Measurements from ENCODE around the gene KCNJ14.

The KCNJ14 gene

GRCh38 chr19:48455171-48455907, at the start of gene KCNJ14:
KCNJ14 (plus strand) TSS chr19:48455574; CDS start chr19:48461725, 6,151 bp downstream.
- DNase-seq (ENCODE audit: low read depth in 2 of 2, low spot score in 1 of 2): no peak

GRCh38 chr19:48405850-48406249, 49.5 kb upstream of the KCNJ14 start:
- no peak for DNase-seq (ENCODE audit: low read depth in 2 of 2, low spot score in 1 of 2)

GRCh38 chr19:48413879-48414587, 41.3 kb upstream of the KCNJ14 start:
- DNase-seq (ENCODE audit: low read depth in 2 of 2, low spot score in 1 of 2): no peak

- DNase-seq (ENCODE audit: low read depth in 2 of 2, low spot score in 1 of 2): peak; percentile 40 to 45
These were observed 40.0 kb upstream of the KCNJ14 start for GRCh38 chr19:48415395-48415794.

- DNase-seq (ENCODE audit: low read depth in 2 of 2, low spot score in 1 of 2): no peak
These were observed 39.6 kb upstream of the KCNJ14 start for GRCh38 chr19:48415806-48416221.

DNA sequence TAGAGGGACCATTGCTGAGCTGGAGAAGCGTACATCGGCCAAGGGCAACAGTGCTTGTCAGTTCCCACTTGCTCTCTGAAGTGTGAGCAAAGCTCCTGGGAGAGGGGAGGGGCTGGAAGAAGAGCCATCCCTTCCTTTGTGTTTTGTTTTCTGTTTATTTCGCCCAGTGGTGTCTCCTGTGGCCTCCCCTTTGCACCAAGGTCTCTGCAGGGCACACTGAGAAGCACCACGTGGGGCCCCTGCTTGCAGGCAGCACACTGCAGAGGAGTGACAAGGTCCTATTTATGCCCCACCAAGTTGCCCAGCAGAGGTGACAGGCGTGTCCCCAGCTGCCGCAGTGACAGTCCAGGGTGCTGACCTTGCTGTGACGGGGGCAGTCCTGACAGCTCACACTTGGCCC, 38.0 kb upstream of the KCNJ14 start:
- no peak for DNase-seq (ENCODE audit: low read depth in 2 of 2, low spot score in 1 of 2)

DNA sequence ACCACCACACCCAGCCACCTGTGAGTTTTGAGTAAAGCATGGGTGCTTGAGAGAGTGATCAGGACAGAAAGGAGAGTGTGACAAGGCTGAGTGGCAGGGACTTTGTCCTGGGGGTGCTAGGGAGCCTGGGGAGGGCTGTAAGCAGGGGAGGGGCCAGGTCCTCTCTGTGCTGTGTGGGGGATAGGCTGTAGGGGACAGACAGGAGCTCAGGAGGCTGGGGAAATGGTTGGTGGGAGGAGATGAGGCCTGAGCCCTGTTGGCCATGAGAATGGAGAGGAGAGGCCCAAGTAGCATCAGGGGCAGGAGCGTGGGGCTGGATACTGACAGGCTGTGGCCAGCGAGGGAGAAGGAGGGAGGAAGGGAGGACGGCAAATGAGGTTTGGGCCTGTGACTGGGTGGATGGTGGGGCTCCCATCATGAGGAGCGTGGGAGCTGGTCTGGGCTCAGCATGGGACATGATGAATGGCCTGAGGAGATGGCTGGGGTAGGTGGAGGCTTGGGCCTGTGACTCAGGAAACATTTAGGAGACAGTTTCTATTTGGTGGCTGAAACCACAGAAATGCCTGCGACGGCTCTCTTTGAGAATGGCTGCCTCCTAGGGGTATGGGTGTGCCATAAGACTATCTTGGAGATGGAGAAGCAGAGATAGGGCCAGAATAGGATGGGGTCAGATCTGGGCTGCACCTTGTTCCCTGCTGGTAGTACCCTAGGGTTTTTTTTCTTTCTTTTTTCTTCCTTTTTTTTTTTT, 36.9 kb upstream of the KCNJ14 start:
- no peak for DNase-seq (ENCODE audit: low read depth in 2 of 2, low spot score in 1 of 2)

DNA sequence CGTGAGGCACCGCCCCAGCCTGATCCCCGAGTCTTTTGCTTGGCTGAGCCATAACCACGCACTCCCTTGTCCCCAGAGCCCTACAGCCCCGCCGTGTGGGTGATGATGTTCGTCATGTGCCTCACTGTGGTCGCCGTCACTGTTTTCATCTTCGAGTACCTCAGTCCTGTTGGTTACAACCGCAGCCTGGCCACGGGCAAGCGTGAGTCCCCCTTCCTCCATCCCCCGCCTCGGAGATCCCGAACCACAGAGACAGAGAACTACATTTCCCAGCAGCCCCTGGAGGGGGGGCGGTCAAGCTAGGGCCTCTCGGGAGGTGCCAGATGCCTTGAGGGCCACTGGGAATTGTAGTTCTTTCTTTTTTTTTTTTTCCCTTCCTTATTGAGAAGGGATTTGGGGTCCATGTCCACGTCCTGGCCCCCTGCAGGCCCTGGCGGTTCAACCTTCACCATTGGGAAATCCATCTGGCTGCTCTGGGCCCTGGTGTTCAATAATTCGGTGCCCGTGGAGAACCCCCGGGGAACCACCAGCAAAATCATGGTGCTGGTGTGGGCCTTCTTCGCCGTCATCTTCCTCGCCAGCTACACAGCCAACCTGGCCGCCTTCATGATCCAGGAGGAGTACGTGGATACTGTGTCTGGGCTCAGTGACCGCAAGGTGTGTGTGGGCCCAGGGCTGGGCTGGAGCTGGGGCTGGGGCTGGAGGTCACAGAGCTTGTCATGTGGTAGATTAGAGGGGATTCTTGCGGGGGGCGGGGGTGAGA, 36.0 kb upstream of the KCNJ14 start:
- peak in 1 of 2 donors; percentile 62 for DNase-seq (ENCODE audit: low read depth in 2 of 2, low spot score in 1 of 2)

DNA sequence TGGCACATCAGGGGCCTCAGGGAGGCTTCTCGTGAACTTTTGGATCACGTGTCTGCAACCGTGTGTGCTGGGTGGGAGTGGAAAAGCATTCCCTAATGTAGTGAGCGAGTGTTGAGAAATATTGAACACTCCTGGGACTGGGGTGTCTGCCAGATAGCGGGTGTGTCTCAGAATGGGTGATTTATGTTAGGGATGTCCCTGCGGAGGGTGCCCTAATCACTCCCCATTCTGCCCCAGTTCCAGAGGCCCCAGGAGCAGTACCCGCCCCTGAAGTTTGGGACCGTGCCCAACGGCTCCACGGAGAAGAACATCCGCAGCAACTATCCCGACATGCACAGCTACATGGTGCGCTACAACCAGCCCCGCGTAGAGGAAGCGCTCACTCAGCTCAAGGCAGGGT, 33.8 kb upstream of the KCNJ14 start:
- DNase-seq (ENCODE audit: low read depth in 2 of 2, low spot score in 1 of 2): no peak

DNA sequence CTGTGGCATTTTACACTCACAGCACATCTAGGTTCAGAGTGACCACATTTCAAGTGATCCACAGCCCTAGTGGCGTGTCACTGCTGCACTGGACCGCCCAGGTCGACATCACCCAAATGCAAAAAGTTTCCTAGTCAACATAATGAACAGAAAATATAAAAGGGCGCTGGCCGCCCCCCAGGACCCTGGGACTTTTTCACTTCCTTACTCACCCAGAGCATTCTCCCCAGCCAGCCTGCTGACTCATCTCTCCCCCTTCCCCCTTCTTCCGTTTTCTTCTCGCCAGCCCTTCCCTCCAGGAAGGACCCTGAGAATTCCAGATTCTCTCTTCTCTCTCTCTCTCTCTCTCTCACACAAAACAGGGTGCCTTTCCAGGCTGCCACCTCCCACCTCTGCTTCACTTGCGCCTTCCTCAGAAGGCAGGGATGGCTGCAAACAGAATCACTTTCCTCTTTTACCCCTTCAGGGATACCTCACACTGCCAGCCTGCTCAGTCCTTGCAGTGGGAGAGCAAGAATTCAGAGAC, 30.6 kb upstream of the KCNJ14 start:
- DNase-seq (ENCODE audit: low read depth in 2 of 2, low spot score in 1 of 2): no peak

DNA sequence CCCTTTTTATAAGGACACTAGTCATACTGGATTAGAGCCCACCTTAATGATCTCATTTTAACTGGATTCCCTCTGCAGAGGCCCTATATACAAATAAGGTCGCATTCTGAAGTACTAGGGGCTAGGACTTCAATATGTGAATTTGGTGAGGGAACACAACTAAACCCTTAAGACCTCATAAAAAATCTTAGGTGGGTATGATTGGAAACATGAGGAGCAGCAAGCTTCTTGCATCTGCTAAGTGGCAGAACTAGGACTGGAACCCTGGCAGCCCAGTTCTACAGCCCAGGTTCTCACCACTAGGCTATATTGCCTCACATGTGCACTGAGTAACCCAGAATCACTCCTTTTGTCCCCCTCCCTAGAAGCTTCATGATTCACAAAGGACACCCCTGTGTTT, 26.7 kb upstream of the KCNJ14 start:
- no peak for DNase-seq (ENCODE audit: low read depth in 2 of 2, low spot score in 1 of 2)

GRCh38 chr19:48433337-48433736, 22.0 kb upstream of the KCNJ14 start:
- no peak for DNase-seq (ENCODE audit: low read depth in 2 of 2, low spot score in 1 of 2)

- DNase-seq (ENCODE audit: low read depth in 2 of 2, low spot score in 1 of 2): no peak
These were observed 18.8 kb upstream of the KCNJ14 start for GRCh38 chr19:48436586-48436985.

- no peak for DNase-seq (ENCODE audit: low read depth in 2 of 2, low spot score in 1 of 2)
These were observed 13.9 kb upstream of the KCNJ14 start for GRCh38 chr19:48441360-48442050.

DNA sequence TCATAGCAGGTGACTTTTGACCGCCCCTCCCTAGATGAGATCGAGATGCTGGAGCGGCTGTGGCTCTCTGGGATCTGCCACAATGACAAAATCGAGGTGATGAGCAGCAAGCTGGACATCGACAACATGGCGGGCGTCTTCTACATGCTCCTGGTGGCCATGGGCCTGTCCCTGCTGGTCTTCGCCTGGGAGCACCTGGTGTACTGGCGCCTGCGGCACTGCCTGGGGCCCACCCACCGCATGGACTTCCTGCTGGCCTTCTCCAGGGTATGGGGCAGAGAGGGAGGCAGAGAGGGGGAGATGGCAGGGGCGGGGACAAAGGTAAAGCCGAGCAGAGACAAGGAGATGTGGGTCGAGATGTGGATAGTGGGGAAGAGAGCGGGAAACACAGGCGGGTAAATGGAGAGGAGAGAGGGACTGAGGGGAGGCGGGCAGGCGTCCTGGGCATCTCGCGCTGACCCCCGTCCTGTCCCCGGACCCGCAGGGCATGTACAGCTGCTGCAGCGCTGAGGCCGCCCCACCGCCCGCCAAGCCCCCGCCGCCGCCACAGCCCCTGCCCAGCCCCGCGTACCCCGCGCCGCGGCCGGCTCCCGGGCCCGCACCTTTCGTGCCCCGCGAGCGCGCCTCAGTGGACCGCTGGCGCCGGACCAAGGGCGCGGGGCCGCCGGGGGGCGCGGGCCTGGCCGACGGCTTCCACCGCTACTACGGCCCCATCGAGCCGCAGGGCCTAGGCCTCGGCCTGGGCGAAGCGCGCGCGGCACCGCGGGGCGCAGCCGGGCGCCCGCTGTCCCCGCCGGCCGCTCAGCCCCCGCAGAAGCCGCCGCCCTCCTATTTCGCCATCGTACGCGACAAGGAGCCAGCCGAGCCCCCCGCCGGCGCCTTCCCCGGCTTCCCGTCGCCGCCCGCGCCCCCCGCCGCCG, 13.0 kb upstream of the KCNJ14 start:
- no peak for DNase-seq (ENCODE audit: low read depth in 2 of 2, low spot score in 1 of 2)

- no peak for DNase-seq (ENCODE audit: low read depth in 2 of 2, low spot score in 1 of 2)
These were observed 12.1 kb upstream of the KCNJ14 start for GRCh38 chr19:48443256-48443655.

- no peak for DNase-seq (ENCODE audit: low read depth in 2 of 2, low spot score in 1 of 2)
These were observed 11.6 kb upstream of the KCNJ14 start for GRCh38 chr19:48443731-48444128.

- no peak for DNase-seq (ENCODE audit: low read depth in 2 of 2, low spot score in 1 of 2)
These were observed 11.0 kb upstream of the KCNJ14 start for GRCh38 chr19:48444129-48444935.

- DNase-seq (ENCODE audit: low read depth in 2 of 2, low spot score in 1 of 2): no peak
These were observed 10.5 kb upstream of the KCNJ14 start for GRCh38 chr19:48444936-48445200.

Data from stimulated activated CD8-positive, alpha-beta memory T cell treated with anti-CD3 and anti-CD28 coated beads, Interleukin-4, amount 100 ng/mL, for 4 hours (primary cell).